ENCODE results near the gene SCFD2.

- TF ChIP-seq CTCF (IDR thresholded peaks at IDR 0.05) (no peak), POLR2A (IDR thresholded peaks at IDR 0.05) (no peak), POLR2AphosphoS5 (IDR thresholded peaks at IDR 0.05) (no peak)
These were observed 237.6 kb downstream of the SCFD2 start for GRCh38 chr4:53128231-53128630.
